HG02981 (cell line): ENCODE data around the gene TTC1.

Experiments
- ATAC-seq: cut with Tn5 transposase; IDR thresholded peaks from one replicate; pipeline ENCODE4 v1.9.1; 2021; ENCODE audit warnings: mild to moderate bottlenecking, moderate library complexity; ENCODE audit not compliant: unreplicated experiment

The TTC1 gene

DNA sequence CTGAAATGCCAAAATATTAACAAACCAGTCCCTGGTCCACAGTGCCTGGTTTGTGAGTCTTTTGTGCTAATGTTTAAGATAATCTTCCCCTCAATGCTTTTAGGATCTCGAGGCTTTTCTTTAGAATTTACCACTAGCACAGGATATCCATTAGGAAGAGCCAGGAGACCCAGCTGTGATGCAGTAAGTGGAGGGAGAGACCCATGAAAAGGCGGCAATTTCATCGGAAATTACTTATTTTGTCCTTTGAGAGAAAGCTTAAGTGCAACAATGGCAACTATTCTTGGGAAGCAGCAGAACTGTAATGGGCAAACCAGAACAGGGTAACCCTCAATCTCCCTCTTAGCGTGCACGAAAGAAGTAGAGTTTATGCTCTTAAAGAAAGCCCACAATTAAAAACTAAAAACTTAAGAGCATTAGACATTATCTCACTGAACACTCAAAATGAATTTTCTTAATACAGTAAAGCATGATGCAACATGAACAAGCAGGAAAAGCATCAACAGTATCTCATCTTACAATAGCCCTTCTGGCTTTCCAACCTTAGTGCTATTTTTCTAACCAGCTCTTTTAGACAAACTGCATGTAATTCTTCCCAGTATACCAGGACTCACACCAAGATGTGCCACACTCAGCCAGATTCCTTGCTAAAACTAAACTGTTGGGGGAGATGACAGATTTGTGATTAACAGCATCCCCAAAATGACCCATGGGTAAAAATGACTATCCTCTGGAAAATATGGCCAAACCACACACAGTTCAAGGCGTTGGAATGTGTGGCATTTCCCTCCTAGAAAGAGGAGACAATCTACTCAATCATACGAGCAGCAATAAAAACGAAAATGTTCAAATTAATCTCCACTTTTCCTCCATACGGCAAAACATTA, 73.9 kb downstream of the TTC1 start:
- no peak for ATAC-seq

DNA sequence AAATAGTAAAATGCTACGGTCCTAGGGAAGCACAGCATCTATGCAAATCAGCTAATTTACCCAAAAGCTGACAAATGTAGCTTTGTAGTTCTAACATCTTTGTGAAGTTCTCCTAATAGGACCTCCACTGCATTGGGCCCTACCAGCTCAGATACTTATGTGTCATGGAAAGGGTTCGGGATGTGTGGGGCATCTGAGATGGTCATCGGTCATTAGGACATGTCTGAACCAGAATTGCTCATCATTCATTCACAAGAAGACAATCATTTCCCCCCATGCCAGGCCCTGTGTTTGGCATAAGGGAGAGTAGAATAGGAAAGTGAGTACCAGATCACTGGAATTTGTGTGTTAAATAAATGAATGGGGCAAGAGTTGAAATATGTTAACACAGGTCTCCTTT, 74.6 kb downstream of the TTC1 start:
- ATAC-seq: no peak

DNA sequence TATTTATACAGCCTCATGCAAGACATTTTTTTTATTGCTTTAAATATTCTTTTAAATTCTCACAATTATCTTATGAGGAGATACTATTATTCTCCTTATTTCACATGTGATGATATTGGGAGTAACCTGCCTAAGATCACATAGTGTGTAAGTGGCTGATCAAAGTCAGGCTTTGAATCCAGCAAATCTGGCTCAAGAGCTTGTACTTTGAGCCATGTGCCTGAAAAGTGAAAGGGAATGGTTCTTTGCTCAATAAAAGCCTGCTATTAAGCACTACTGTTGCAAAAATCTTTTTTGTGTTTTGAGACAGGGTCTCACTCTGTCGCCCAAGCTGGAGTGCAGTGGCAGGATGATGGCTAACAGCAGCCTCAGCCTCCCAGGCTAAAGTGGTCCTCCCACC, 75.2 kb downstream of the TTC1 start:
- no peak for ATAC-seq

DNA sequence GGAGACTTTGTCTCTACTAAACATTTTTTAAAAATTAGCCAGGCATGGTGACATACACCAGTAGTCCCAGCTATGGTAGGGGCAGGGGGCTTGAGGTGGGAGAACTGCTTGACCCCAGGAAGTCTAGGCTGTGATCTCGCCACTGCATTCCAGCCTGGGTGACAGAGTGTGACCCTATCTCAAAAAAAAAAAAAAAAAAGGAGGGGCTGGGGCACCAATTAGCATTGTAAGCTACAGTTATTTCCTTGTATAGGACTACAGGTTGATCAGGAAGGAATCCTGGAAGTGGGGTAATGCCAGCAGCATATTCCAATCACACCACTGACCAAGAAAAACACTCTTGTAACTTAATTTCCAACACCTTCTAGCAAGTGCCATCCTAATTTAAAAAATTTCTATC, 78.3 kb downstream of the TTC1 start:
- no peak for ATAC-seq

DNA sequence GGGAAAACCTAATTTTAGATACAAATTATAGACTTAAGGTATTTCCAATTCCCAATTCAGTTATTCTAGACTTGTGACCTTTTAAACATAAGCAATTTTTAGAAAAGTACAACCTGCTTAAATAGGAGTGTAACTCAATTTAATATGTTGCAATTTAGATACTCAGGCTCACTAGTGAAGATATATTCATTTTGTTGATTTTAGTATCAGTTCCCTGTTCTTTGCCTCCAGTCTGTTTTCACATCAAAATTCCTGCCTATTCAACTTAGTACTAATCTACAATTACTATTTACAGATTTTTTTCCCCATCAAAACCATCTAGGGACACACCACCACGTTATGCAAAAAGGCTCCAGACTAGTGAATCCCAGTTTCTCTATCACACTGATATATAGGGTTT, 79.9 kb downstream of the TTC1 start:
- ATAC-seq: no peak

DNA sequence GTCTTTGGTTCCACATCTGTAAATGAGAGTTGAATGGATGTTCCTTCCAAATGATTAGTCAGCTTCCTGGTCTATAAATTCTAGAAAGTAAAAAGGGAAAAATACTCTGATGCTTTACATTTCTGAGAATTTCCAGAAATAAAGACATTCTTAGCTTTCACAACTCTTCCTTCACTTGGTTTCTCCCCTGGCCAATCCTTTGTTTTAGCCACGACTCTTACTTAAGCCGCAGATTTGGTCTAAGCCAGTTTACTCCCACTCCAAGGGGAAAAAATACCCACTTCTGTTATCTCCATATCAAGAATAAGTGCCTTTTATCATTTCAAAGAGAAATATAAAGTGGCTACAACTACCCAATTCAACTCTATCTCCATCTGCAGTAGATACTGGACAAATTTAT, 80.6 kb downstream of the TTC1 start:
- no peak for ATAC-seq

DNA sequence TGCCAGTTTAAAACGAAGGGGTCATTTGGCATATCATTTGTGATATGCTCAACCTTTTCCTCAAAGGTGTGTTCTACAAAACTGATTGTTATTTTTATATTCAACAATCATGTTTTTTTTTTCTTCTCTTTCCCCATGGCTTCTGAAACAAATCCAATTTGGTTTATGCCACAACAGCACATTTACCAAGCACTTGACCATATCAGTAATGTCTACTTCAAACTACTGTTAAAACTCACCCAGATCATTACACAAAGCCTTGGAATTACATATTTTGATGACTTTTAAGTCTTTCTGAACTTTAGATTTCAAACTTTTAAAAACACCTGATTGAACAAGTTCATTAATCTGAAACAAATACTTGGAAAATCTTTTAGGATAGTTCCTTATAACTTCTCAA, 81.1 kb downstream of the TTC1 start:
- ATAC-seq: no peak

DNA sequence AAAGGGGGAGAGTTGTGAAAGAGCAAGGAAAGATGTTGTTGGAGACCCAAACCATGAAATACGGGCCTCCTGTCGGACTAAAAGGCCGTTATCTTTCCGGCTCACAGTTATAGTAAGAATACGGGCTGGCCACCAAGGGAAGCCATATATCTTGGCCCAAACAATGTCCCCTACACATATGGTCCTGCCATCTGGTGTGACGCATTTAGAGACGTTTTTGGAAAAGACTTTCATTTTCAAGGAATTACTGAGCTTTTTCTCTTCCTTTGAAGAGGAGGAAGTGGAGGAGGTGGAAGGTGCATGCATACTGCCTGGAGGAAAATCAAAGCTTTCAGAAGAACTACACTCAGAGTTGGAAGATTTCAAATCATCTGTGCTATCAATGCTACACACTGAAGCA, 83.6 kb downstream of the TTC1 start:
- no peak for ATAC-seq

DNA sequence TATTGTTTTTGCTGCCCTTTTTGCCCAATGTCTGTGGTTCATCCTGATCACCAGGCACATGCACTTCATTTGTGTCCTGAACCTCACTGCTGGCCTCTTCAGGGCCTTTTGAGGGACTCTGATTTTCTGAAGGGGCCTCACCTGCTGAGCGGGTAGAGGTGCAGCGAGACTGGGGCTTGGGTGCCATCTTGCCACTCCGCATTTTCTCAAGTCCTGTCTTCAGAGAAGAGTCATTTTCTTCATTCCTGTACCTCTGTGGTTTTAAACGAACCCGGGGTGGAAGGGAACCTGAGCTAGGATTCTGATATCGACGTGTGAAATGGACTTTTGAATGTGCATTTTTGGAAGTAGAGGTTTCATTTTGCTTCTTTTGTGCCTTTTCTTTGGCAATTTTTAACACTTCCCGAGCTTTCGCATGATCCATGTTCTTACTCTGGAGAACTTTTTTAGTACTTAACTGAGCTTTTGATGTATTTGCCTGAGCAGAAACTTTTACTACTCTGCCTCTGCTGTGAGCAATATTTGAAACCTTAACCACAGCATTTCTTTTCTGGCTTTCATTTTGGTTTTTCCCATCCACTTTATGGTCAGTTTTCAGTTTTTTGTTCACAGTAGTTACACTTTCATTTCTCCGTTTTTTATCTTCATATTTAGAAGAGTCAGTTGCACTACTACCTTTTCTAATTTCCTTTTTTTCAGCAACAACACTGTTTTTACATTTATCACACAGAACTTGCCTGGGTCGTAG, 84.2 kb downstream of the TTC1 start:
- ATAC-seq: no peak

DNA sequence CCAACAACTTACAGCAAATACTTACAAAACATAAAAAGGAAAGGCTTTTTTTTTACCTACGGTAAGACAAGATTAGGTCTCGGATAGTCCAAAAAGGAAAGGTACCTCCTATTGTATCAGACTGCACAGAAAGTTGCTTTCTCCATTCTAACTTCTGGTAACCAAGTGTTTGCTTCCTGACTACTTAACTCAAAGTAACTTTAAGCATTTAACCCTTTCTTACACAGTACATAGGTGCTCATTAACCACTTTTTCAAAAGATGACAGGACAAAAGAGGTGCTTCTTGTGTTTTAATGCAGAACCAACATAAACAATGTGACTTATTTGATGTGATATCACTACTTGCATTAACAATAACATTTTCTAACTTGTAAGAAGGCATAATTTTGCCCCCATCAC, 87.2 kb downstream of the TTC1 start:
- ATAC-seq: no peak

DNA sequence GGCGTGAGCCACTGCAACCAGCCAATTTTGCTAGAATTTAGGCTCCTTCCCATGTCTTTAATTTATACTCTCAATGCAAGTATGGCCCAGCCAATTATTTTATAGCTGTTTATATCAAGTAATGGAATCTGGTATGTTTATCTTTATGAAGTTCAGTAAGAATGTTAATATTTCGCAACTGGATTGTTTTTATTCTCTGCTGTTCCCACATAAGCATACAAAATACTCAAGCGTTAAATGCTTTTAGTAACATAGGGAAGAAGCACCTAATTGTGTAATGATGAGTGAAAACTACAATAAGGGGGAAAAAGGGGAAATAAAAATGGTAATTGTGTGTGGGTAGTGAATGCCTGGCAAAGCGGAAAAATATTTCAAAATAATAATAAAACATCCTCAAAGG, 89.1 kb downstream of the TTC1 start:
- ATAC-seq: no peak

DNA sequence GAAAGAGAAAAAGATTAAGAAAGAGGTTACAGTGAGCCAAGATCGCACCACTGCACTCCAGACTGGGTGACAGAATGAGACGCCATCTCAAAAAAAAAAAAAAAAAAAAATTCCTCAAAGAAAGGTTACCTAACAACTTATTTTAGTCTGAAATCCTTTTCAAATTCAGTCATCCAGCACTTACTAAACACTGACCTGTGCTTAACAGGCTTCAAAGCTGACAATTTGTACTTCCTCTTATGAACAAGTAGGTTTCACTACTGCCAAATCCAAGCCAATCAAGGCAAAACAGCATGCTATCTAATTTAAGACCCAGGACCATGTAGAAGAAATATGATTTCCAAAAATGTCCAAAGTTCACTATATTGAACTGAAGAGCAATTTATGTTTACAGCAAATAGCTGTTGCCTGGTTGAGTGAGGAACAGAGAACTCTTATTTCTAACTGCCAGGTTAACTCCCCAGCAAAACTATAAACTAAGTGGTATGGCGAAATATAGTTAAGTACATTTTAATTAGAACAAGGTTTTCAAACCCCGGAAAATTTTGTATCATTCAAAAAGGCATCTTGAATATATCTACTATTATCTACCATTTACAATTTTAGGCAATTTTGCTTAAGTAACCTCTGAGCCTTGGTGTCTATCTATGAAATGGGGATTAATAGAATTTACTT, 96.9 kb downstream of the TTC1 start:
- ATAC-seq: peak; percentile 85

DNA sequence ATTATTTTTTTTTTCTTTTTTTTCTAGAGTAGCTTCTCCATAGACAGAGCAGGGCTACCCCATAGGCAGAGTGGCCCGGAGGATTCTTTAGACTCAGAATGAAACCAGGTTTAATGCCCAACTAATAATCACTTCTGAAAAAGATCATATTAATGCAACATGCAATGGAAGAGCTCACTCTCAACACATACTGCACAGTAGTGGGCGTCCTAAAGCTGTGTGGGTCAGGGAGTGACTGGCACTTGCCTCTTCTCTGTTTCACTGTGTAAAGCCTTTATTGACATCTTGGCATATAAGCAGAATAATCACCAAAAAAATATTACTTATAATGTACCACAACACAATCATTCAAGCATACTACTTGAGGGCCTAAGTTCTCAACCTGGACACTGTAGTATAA, 99.2 kb downstream of the TTC1 start:
- no peak for ATAC-seq
